ENCODE measurements around the gene PFKFB3. TPM values are rescaled to one million over a fixed set of nuclear protein-coding genes. Genes with fewer than 3 reads are reported as not detected.
"Not testable (repeated sequence)": the region's sequence is repeated elsewhere in the genome, so short reads cannot be mapped to it uniquely, and the experiment has no call there.

Gene PFKFB3
- total RNA-seq, 2 experiments from 2014 or later = 93.0 to 97.3 TPM

DNA sequence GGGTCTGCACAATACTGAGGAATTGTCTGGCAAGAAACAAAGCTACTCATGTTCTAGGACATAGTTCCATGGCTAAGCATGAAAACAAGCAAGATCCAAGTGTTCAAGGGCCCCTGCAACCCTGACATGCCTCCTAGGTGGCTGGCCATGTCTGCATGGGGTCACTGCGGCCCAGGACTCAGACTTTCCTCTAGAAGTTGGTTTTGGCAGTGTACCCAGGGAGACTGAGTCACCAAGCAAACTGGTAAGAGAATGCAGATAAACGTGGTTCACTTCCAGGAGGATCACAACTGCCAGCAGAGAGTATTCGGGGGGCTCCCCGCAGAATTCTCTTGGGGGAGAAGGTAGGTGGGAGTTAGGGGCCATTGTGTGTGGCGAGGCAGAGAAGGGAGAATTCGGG is 7.4 kb upstream of the PFKFB3 start:
- ATAC-seq (no peak), DNase-seq (no peak)
- H3K9me3 Mint-ChIP-seq (ENCODE audit: insufficient read depth) = no peaks in the 10 kb centered on the region
- CTCF ChIA-PET = interaction anchor here (1.1 to 1.8 kb wide), 2 partner anchors 9 to 22 kb away, joined by 5 to 9 read pairs; no protein-coding TSS in a partner anchor
- peaks cover 38% of the 10 kb centered on the region for H3K4me1 Mint-ChIP-seq (ENCODE audit: low read depth)
- POLR2A ChIA-PET = no interaction called here
- peak overlapping the region; percentile 66 for H3K27ac Mint-ChIP-seq
- H3K36me3 Mint-ChIP-seq (ENCODE audit: low read depth) = peaks cover 14% of the 10 kb centered on the region
- no peak overlapping the region for H3K4me3 Mint-ChIP-seq
- no peaks in the 10 kb centered on the region for H3K27me3 Mint-ChIP-seq (ENCODE audit: low read depth)

DNA sequence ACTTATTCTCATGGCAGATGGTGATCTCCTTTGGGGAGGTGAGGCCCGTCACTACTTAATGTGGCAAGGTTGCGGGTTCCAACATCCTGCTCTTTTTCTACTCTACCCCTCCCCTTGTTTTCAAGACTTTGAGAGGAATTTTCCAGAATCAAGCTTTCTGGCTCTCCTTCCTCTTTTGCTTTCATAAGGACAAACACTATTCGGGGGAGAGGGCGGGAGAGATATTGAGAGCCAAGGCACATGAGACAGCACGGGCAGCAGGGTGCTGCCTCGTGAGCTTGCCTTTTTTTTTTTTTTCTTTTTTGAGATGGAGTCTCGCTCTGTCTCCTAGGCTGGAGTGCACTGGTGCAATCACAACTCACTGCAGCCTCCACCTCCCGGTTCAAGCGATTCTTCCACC is 6.9 kb upstream of the PFKFB3 start:
- peaks cover 37% of the 10 kb centered on the region for H3K4me1 Mint-ChIP-seq (ENCODE audit: low read depth)
- ChIA-PET CTCF (interaction anchor here (0.7 to 1.1 kb wide), 2 partner anchors 9 to 103 kb away, joined by 3 to 5 read pairs; no protein-coding TSS in a partner anchor), POLR2A (no interaction called here)
- peaks cover 14% of the 10 kb centered on the region for H3K36me3 Mint-ChIP-seq (ENCODE audit: low read depth)
- H3K27me3 Mint-ChIP-seq (ENCODE audit: low read depth) = no peaks in the 10 kb centered on the region
- peak overlapping the region; percentile 66 for H3K27ac Mint-ChIP-seq
- DNase-seq (no peak), ATAC-seq (no peak)
- no peaks in the 10 kb centered on the region for H3K9me3 Mint-ChIP-seq (ENCODE audit: insufficient read depth)
- no peak overlapping the region for H3K4me3 Mint-ChIP-seq

DNA sequence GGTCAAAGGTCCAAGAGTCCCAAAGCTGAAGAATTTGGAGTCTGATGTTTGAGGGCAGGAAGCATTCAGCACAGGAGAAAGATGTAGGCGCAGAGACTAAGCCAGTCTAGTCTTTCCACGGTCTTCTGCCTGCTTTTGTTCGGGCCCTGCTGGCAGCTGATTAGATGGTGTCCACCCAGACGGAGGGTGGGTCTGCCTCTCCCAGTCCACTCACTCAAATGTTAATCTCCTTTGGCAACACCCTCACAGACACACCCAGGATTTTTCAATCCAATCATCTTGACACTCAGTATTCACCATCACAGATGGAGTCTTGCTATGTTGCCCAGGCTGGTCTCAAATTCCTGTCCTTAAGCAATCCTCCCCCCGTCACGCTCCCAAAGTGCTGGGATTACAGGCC is 6.2 kb upstream of the PFKFB3 start:
- DNase-seq; POLR2A ChIA-PET; H3K27me3 Mint-ChIP-seq (ENCODE audit: low read depth); ATAC-seq; H3K27ac Mint-ChIP-seq; H3K9me3 Mint-ChIP-seq (ENCODE audit: insufficient read depth); H3K4me3 Mint-ChIP-seq: not testable (repeated sequence)
- CTCF ChIA-PET = interaction anchor here (0.7 to 1.1 kb wide), 2 partner anchors 8 to 104 kb away, joined by 3 to 5 read pairs; no protein-coding TSS in a partner anchor
- Mint-ChIP-seq H3K4me1 (ENCODE audit: low read depth) (peaks cover 34% of the 10 kb centered on the region), H3K36me3 (ENCODE audit: low read depth) (peaks cover 14% of the 10 kb centered on the region)

DNA sequence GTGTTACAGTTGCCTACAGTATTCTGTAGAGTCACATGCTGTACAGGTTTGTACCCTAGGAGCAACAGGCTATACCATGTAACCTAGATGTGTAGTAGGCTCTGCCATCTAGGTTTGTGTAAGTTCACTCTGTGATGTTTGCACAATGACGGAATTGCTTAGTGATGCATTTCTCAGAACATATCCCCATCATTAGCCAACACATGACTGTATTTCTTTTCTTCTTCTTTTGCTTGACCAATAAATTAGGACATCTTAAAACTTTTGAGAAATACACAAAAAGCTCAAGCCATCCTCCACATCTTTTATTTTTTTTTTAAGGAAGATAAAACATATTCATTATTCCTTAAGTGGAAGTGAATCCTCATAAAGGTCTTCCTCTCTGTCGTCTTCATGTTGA is 5.4 kb upstream of the PFKFB3 start:
- H3K36me3 Mint-ChIP-seq (ENCODE audit: low read depth) = peaks cover 10% of the 10 kb centered on the region
- CTCF ChIA-PET = no interaction called here
- no peaks in the 10 kb centered on the region for H3K27me3 Mint-ChIP-seq (ENCODE audit: low read depth)
- no peaks in the 10 kb centered on the region for H3K9me3 Mint-ChIP-seq (ENCODE audit: insufficient read depth)
- POLR2A ChIA-PET = no interaction called here
- DNase-seq = no peak
- ATAC-seq = no peak
- H3K4me3 Mint-ChIP-seq = no peak overlapping the region
- H3K27ac Mint-ChIP-seq = no peak overlapping the region
- peaks cover 42% of the 10 kb centered on the region for H3K4me1 Mint-ChIP-seq (ENCODE audit: low read depth)

GRCh38 chr10:6198171-6198570 is 4.6 kb upstream of the PFKFB3 start:
- ChIA-PET CTCF (interaction anchor here (1.0 to 7.9 kb wide), 5 partner anchors 9 to 208 kb away, joined by 3 to 226 read pairs (median 83); no protein-coding TSS in a partner anchor), POLR2A (no interaction called here)
- Mint-ChIP-seq H3K4me3 (no peak overlapping the region), H3K27me3 (ENCODE audit: low read depth) (no peaks in the 10 kb centered on the region), H3K27ac (no peak overlapping the region), H3K4me1 (ENCODE audit: low read depth) (peaks cover 42% of the 10 kb centered on the region), H3K9me3 (ENCODE audit: insufficient read depth) (no peaks in the 10 kb centered on the region), H3K36me3 (ENCODE audit: low read depth) (peaks cover 12% of the 10 kb centered on the region)
- DNase-seq = no peak
- no peak for ATAC-seq

- POLR2A ChIA-PET = interaction anchor here (0.6 kb wide), 1 partner anchor 20 kb away, joined by 3 read pairs; no protein-coding TSS in a partner anchor
- DNase-seq = no peak
Measured at GRCh38 chr10:6199131-6199733, 3.5 kb upstream of the PFKFB3 start.

GRCh38 chr10:6200440-6200733 is 2.3 kb upstream of the PFKFB3 start:
- POLR2A ChIA-PET = interaction anchor here (1.1 to 3.1 kb wide), 3 partner anchors 28 to 202 kb away, joined by 4 to 41 read pairs (median 13); no protein-coding TSS in a partner anchor
- H3K27ac Mint-ChIP-seq = peak overlapping the region; percentile 71

More at GRCh38 chr10:6199131-6199733, 3.5 kb upstream of the PFKFB3 start:
- ATAC-seq = no peak
- CTCF ChIA-PET = interaction anchor here (1.0 to 7.9 kb wide), 7 partner anchors 8 to 207 kb away, joined by 3 to 226 read pairs (median 3); no protein-coding TSS in a partner anchor
- H3K36me3 Mint-ChIP-seq (ENCODE audit: low read depth) = peaks cover 16% of the 10 kb centered on the region
- H3K4me3 Mint-ChIP-seq = no peak overlapping the region
- H3K9me3 Mint-ChIP-seq (ENCODE audit: insufficient read depth) = no peaks in the 10 kb centered on the region
- peaks cover 38% of the 10 kb centered on the region for H3K4me1 Mint-ChIP-seq (ENCODE audit: low read depth)
- no peaks in the 10 kb centered on the region for H3K27me3 Mint-ChIP-seq (ENCODE audit: low read depth)
- H3K27ac Mint-ChIP-seq = peak overlapping the region; percentile 0

DNA sequence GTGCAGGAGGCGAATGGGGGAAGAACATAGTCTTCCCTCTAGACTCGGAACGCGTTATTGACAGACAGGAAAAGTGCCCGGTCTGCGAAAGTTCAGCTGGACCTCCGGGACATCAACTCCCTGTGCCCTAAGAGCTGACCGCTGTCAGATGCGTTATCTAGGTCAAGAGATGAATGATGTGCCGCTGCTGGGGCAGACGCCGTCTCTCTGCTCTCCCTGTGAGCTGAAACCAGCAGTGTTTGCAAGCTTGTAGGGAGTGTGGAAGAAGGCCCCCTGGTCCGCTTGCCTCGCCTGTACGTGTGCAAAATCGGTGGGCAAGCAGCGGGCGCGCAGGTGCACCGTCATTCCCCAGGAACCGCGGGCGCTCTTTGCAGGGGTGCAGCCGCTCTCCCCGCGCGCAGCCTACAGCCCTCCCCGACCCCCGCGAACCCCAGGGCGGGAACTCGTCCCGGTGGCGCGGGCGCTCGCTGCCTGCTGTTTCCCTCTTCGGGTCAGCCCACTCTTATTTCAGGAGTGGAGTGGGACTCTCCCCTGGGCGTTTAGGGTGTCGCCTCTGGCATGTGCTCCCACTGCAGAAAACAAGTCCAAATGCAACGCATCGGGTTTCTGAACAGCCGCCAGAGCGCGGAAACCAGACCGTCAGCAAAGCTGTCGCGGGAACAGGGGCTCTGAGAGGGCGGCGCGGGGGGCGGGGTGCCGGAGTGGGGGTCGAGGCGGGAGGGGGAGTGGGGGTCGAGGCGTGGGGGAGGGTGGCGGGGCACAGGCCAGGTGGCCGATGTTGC is 1.8 kb upstream of the PFKFB3 start:
- ChIA-PET CTCF (interaction anchor here (0.6 to 7.9 kb wide), 13 partner anchors 28 to 478 kb away, joined by 3 to 226 read pairs (median 10); no protein-coding TSS in a partner anchor), POLR2A (interaction anchor here (0.5 to 3.1 kb wide), 5 partner anchors 28 to 402 kb away, joined by 4 to 41 read pairs (median 8); no protein-coding TSS in a partner anchor)
- H3K27me3 Mint-ChIP-seq (ENCODE audit: low read depth) = no peaks in the 10 kb centered on the region
- no peaks in the 10 kb centered on the region for H3K9me3 Mint-ChIP-seq (ENCODE audit: insufficient read depth)
- H3K27ac Mint-ChIP-seq = peak overlapping the region; percentile 84
- ATAC-seq = peak; percentile 2
- DNase-seq = peak; percentile 50
- H3K36me3 Mint-ChIP-seq (ENCODE audit: low read depth) = peaks cover 22% of the 10 kb centered on the region
- peak overlapping the region; percentile 76 for H3K4me3 Mint-ChIP-seq
- H3K4me1 Mint-ChIP-seq (ENCODE audit: low read depth) = peaks cover 40% of the 10 kb centered on the region

More at GRCh38 chr10:6200440-6200733, 2.3 kb upstream of the PFKFB3 start:
- CTCF ChIA-PET = interaction anchor here (0.7 to 7.9 kb wide), 7 partner anchors 27 to 217 kb away, joined by 3 to 226 read pairs (median 50); no protein-coding TSS in a partner anchor
- ATAC-seq (no peak), DNase-seq (no peak)
- no peaks in the 10 kb centered on the region for H3K27me3 Mint-ChIP-seq (ENCODE audit: low read depth)
- H3K36me3 Mint-ChIP-seq (ENCODE audit: low read depth) = peaks cover 24% of the 10 kb centered on the region
- peak overlapping the region; percentile 76 for H3K4me3 Mint-ChIP-seq
- H3K9me3 Mint-ChIP-seq (ENCODE audit: insufficient read depth) = no peaks in the 10 kb centered on the region
- H3K4me1 Mint-ChIP-seq (ENCODE audit: low read depth) = peaks cover 44% of the 10 kb centered on the region

GRCh38 chr10:6201516-6201975 is 1.2 kb upstream of the PFKFB3 start:
- Mint-ChIP-seq H3K36me3 (ENCODE audit: low read depth) (peaks cover 22% of the 10 kb centered on the region), H3K27me3 (ENCODE audit: low read depth) (no peaks in the 10 kb centered on the region), H3K4me3 (peak overlapping the region; percentile 92), H3K4me1 (ENCODE audit: low read depth) (peaks cover 40% of the 10 kb centered on the region), H3K9me3 (ENCODE audit: insufficient read depth) (no peaks in the 10 kb centered on the region), H3K27ac (peak overlapping the region; percentile 96)
- ChIA-PET POLR2A (interaction anchor here (0.5 to 3.1 kb wide), 14 partner anchors 29 to 403 kb away, joined by 4 to 41 read pairs (median 7); no protein-coding TSS in a partner anchor), CTCF (interaction anchor here (0.5 to 7.9 kb wide), 37 partner anchors 7 to 477 kb away, joined by 3 to 226 read pairs (median 6); no protein-coding TSS in a partner anchor)
- peak; percentile 70 for ATAC-seq
- DNase-seq = peak; percentile 94

GRCh38 chr10:6202098-6202683 is 541 bp upstream of the PFKFB3 start:
- peaks cover 41% of the 10 kb centered on the region for H3K4me1 Mint-ChIP-seq (ENCODE audit: low read depth)
- no peaks in the 10 kb centered on the region for H3K27me3 Mint-ChIP-seq (ENCODE audit: low read depth)
- peak overlapping the region; percentile 96 for H3K27ac Mint-ChIP-seq
- CTCF ChIA-PET = interaction anchor here (0.5 to 7.9 kb wide), 66 partner anchors 8 to 477 kb away, joined by 3 to 226 read pairs (median 4); no protein-coding TSS in a partner anchor
- peaks cover 22% of the 10 kb centered on the region for H3K36me3 Mint-ChIP-seq (ENCODE audit: low read depth)
- peak overlapping the region; percentile 92 for H3K4me3 Mint-ChIP-seq
- ATAC-seq (no peak), DNase-seq (no peak)
- POLR2A ChIA-PET = interaction anchor here (0.6 to 3.1 kb wide), 33 partner anchors 9 to 382 kb away, joined by 3 to 41 read pairs (median 4); no protein-coding TSS in a partner anchor
- no peaks in the 10 kb centered on the region for H3K9me3 Mint-ChIP-seq (ENCODE audit: insufficient read depth)

Measured in activated CD8-positive, alpha-beta T cell treated with anti-CD3 and anti-CD28 coated beads, Interleukin-2, amount 10 ng/mL, durations not matched to agents 7 days and 5 days (primary cell).